Adipocyte (in vitro differentiated cells): Measurements from ENCODE around the gene LRP6.
A peak's percentile ranks its signal among the peaks of the same experiment; 100 is the strongest.

Experiments
- DNase-seq: peaks from one replicate; pipeline ENCODE4 v3.0.0-alpha.2; 2015; ENCODE audit warnings: low read depth
- H3K27me3 ChIP-seq: replicated peaks from 2 replicates; pipeline ENCODE4 v1.7.0; 2013; ENCODE audit warnings: mild to moderate bottlenecking, low read length, moderate library complexity; ENCODE audit not compliant: control insufficient read depth, insufficient read depth
- H3K36me3 ChIP-seq: 2 replicates; pipeline ENCODE4 v1.7.0; 2013; ENCODE audit warnings: low read length, mild to moderate bottlenecking, moderate library complexity; ENCODE audit not compliant: control insufficient read depth, insufficient read depth, severe bottlenecking
- H3K4me1 ChIP-seq: 2 replicates; pipeline ENCODE4 v1.7.0; 2013; ENCODE audit warnings: mild to moderate bottlenecking, low read length, moderate library complexity; ENCODE audit not compliant: control insufficient read depth, insufficient read depth
- H3K4me3 ChIP-seq: 2 replicates; pipeline ENCODE4 v1.7.0; 2013; ENCODE audit warnings: mild to moderate bottlenecking, low read length, moderate library complexity
- H3K9ac ChIP-seq: 2 replicates; pipeline ENCODE4 v1.7.0; 2013; ENCODE audit warnings: mild to moderate bottlenecking, low read length, moderate library complexity
- H3K9me3 ChIP-seq: 2 replicates; pipeline ENCODE4 v1.7.0; 2013; ENCODE audit warnings: mild to moderate bottlenecking, low read length, moderate library complexity; ENCODE audit not compliant: control insufficient read depth

The LRP6 gene

DNA sequence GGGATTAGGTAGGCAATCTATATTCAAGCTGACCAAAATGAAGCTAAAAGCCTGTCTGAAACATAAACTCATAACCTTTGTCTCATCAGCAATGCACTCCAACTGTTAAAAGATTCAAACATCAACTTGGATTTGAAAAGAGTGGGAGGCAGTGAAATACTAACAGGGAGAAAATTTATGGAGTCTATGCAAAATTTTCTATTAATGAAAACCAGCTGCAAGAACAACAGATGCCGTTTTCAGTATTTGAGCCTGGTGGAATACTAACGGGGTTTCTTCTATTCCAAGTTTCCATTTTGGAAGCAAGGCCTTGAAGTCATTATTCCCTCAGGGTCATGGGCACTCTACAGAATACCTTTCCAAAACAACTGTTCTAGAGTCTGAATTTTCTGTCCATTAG lies 88.3 kb downstream of the LRP6 start:
- no peak for DNase-seq
- Histone ChIP-seq H3K36me3 (no peaks in the 10 kb centered on the region), H3K4me3 (no peak overlapping the region), H3K9me3 (no peaks in the 10 kb centered on the region), H3K27me3 (no peaks in the 10 kb centered on the region), H3K4me1 (peaks cover 35% of the 10 kb centered on the region), H3K9ac (no peak overlapping the region)

DNA sequence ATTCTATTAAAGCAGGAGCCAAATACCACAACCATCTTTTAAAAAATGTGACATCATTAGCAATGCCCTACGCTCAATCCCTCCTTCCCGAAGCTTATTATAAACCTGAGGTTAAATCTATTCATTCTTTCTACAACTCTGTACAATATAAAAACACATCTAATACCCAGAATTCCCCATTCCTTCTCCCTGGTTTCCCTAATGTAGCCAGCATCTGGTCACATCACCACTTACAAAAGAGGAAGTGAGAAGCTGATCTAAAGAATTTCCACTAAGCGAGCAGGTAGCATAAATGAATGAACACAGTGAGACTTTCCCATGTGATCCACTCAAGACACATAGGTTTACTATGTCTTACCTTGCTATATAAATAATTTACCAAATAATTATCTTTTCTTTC lies 90.4 kb downstream of the LRP6 start:
- no peak for DNase-seq
- Histone ChIP-seq H3K9me3 (no peaks in the 10 kb centered on the region), H3K9ac (no peak overlapping the region), H3K4me3 (no peak overlapping the region), H3K27me3 (no peaks in the 10 kb centered on the region), H3K36me3 (no peaks in the 10 kb centered on the region), H3K4me1 (peaks cover 28% of the 10 kb centered on the region)

DNA sequence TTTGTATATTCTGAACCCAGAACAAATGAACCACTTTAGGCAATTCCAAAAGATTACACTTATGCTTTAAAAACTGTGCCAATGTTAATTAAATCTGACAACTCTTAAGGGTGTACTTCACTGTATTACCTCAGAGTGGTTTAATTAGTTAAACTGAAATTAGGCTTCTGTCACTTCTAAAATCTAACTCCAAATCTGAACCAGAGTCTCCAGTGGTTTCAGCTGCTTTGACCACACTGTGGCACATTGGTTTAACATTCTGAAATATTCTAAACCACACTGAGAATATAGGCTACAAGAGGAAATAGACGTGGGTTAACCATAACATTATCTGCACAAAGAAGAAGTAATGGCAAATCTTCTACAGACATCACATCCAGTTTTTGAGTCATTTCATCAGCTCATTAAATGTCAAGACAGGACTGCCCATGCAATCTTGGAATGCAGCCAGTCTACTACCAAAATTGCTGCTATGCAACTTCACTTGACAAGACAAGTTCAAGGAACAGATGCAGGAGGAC lies 94.8 kb downstream of the LRP6 start:
- Histone ChIP-seq H3K36me3 (no peaks in the 10 kb centered on the region), H3K4me3 (no peak overlapping the region), H3K9ac (no peak overlapping the region), H3K27me3 (no peaks in the 10 kb centered on the region), H3K4me1 (peaks cover 6% of the 10 kb centered on the region), H3K9me3 (no peaks in the 10 kb centered on the region)
- peak; percentile 70 for DNase-seq

GRCh38 chr12:12167847-12168246 lies 99.0 kb downstream of the LRP6 start:
- Histone ChIP-seq H3K4me3 (no peak overlapping the region), H3K27me3 (no peaks in the 10 kb centered on the region), H3K9me3 (no peaks in the 10 kb centered on the region), H3K36me3 (no peaks in the 10 kb centered on the region), H3K4me1 (peaks cover 6% of the 10 kb centered on the region), H3K9ac (no peak overlapping the region)
- DNase-seq = no peak

DNA sequence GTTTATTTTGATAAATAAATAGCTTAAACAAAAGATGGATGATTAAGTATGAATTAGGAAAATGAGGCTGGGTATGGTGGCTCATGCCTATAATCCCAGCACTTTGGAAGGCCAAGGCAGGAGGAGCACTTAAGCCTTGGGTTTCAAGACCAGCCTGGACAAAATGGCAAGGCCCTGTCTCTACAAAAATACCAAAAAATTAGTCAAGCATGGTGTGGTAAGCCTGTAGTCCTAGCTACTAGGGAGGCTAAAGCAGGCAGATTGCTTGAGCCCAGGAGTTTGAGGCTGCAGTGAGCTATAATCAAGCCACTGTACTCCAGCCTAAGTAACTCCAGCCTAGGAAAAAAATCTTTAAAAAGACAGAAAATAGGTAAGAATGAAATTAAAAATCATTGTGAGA lies 100.1 kb downstream of the LRP6 start:
- Histone ChIP-seq H3K4me1 (no peaks in the 10 kb centered on the region), H3K4me3 (no peak overlapping the region), H3K27me3 (no peaks in the 10 kb centered on the region), H3K9me3 (no peaks in the 10 kb centered on the region), H3K9ac (no peak overlapping the region), H3K36me3 (no peaks in the 10 kb centered on the region)
- no peak for DNase-seq

GRCh38 chr12:12159988-12160387 lies 106.9 kb downstream of the LRP6 start:
- H3K36me3 ChIP-seq = peaks cover 4% of the 10 kb centered on the region
- H3K9me3 ChIP-seq = no peaks in the 10 kb centered on the region
- H3K9ac ChIP-seq = no peak overlapping the region
- H3K27me3 ChIP-seq = no peaks in the 10 kb centered on the region
- peaks cover 37% of the 10 kb centered on the region for H3K4me1 ChIP-seq
- peak overlapping the region; percentile 8 for H3K4me3 ChIP-seq
- DNase-seq = peak; percentile 27

DNA sequence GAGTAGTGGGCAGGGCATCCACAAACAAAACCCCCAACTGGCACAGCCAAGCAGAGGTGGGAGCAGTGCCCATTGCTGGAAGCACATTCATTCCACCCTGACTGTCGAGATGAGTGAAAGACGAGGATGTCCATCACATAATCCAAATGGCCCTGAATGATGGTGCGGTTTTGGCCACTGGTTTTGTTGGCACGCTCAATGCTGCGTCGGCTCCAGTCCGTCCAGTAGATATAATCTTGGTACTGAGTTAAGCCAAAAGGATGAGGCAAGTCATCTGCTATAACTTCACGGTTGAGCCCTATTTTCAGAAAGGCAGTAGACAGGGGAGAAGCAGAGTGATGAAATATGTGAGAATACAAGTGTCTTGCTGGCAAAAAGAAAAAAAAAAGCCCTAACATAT lies 108.0 kb downstream of the LRP6 start:
- H3K27me3 ChIP-seq = no peaks in the 10 kb centered on the region
- H3K36me3 ChIP-seq = peaks cover 4% of the 10 kb centered on the region
- no peak overlapping the region for H3K4me3 ChIP-seq
- no peak overlapping the region for H3K9ac ChIP-seq
- H3K4me1 ChIP-seq = peaks cover 37% of the 10 kb centered on the region
- H3K9me3 ChIP-seq = no peaks in the 10 kb centered on the region
- no peak for DNase-seq

GRCh38 chr12:12157424-12157823 lies 109.4 kb downstream of the LRP6 start:
- Histone ChIP-seq H3K9me3 (no peaks in the 10 kb centered on the region), H3K9ac (no peak overlapping the region), H3K27me3 (no peaks in the 10 kb centered on the region), H3K36me3 (peaks cover 9% of the 10 kb centered on the region), H3K4me3 (no peak overlapping the region), H3K4me1 (peaks cover 37% of the 10 kb centered on the region)
- no peak for DNase-seq

DNA sequence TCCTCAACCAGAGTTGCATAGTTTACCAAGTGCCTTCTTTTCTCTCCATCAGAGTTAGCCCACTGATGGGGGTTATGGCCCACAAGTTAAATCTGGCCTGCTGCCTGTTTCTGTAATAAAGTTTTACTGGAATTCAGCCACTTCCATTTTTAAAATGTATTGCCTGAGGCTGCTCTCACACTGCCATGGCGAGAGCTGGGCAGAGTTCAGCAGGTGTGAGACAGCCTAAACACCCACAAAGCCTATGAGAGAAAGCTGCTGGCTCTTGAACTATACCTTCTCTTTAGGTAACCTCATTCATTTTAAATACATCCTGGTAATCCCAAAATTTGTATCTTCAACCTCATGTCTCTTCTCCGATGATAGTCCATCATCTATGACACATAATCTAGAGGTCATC lies 110.0 kb downstream of the LRP6 start:
- Histone ChIP-seq H3K4me1 (peaks cover 37% of the 10 kb centered on the region), H3K36me3 (peaks cover 9% of the 10 kb centered on the region), H3K27me3 (no peaks in the 10 kb centered on the region), H3K9ac (no peak overlapping the region), H3K4me3 (no peak overlapping the region), H3K9me3 (no peaks in the 10 kb centered on the region)
- DNase-seq = no peak

- DNase-seq = no peak
- H3K36me3 ChIP-seq = peaks cover 9% of the 10 kb centered on the region
- no peaks in the 10 kb centered on the region for H3K27me3 ChIP-seq
- no peaks in the 10 kb centered on the region for H3K9me3 ChIP-seq
- no peak overlapping the region for H3K4me3 ChIP-seq
- no peak overlapping the region for H3K9ac ChIP-seq
- H3K4me1 ChIP-seq = peaks cover 37% of the 10 kb centered on the region
These were observed 110.7 kb downstream of the LRP6 start for GRCh38 chr12:12156116-12156515.

DNA sequence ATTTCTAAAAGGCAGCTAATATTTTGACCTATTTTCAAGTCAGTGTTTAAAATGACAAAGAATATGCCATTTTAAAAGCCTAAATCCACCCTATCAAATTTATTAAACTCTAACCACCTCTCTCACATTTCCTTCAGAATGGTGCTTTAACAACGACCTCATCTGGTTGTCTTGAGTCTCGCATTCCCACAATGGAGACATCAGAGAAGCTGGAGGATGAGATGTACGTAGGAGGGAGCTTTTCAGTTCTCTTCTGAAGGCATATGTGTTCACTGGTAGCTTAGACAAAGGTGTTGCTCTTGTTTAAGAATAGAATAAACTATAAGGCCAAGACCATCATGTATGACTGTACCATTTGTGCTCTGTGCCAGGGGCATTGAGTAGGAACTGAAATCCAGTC lies 113.2 kb downstream of the LRP6 start:
- Histone ChIP-seq H3K4me1 (peaks cover 14% of the 10 kb centered on the region), H3K27me3 (no peaks in the 10 kb centered on the region), H3K4me3 (no peak overlapping the region), H3K36me3 (peaks cover 31% of the 10 kb centered on the region), H3K9me3 (no peaks in the 10 kb centered on the region), H3K9ac (no peak overlapping the region)
- no peak for DNase-seq

- Histone ChIP-seq H3K27me3 (no peaks in the 10 kb centered on the region), H3K9me3 (no peaks in the 10 kb centered on the region), H3K36me3 (peaks cover 35% of the 10 kb centered on the region), H3K4me3 (no peak overlapping the region), H3K4me1 (no peaks in the 10 kb centered on the region), H3K9ac (no peak overlapping the region)
- no peak for DNase-seq
These were observed 119.7 kb downstream of the LRP6 start for GRCh38 chr12:12147111-12147510.
